CD1c-positive myeloid dendritic cell (primary cell): ENCODE results near the gene GET3.
"Not testable (repeated sequence)": the region's sequence is repeated elsewhere in the genome, so short reads cannot be mapped to it uniquely, and the experiment has no call there.

Experiments used
- DNase-seq: peaks from one replicate; pipeline ENCODE4 v3.0.0-alpha.2; 2016; ENCODE audit errors: extremely low spot score

GET3 gene

DNA sequence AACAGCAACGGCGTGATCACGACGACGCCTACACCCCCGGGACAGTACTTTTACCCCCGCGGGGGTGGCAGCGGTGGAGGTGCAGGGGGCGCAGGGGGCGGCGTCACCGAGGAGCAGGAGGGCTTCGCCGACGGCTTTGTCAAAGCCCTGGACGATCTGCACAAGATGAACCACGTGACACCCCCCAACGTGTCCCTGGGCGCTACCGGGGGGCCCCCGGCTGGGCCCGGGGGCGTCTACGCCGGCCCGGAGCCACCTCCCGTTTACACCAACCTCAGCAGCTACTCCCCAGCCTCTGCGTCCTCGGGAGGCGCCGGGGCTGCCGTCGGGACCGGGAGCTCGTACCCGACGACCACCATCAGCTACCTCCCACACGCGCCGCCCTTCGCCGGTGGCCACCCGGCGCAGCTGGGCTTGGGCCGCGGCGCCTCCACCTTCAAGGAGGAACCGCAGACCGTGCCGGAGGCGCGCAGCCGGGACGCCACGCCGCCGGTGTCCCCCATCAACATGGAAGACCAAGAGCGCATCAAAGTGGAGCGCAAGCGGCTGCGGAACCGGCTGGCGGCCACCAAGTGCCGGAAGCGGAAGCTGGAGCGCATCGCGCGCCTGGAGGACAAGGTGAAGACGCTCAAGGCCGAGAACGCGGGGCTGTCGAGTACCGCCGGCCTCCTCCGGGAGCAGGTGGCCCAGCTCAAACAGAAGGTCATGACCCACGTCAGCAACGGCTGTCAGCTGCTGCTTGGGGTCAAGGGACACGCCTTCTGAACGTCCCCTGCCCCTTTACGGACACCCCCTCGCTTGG is 55.0 kb downstream of the GET3 start:
- peak; percentile 83 for DNase-seq

- DNase-seq: no peak
Observed at GRCh38 chr19:12792853-12793289, 55.6 kb downstream of the GET3 start.

- DNase-seq: peak; percentile 97
Observed at GRCh38 chr19:12793290-12794195, 56.2 kb downstream of the GET3 start.

DNA sequence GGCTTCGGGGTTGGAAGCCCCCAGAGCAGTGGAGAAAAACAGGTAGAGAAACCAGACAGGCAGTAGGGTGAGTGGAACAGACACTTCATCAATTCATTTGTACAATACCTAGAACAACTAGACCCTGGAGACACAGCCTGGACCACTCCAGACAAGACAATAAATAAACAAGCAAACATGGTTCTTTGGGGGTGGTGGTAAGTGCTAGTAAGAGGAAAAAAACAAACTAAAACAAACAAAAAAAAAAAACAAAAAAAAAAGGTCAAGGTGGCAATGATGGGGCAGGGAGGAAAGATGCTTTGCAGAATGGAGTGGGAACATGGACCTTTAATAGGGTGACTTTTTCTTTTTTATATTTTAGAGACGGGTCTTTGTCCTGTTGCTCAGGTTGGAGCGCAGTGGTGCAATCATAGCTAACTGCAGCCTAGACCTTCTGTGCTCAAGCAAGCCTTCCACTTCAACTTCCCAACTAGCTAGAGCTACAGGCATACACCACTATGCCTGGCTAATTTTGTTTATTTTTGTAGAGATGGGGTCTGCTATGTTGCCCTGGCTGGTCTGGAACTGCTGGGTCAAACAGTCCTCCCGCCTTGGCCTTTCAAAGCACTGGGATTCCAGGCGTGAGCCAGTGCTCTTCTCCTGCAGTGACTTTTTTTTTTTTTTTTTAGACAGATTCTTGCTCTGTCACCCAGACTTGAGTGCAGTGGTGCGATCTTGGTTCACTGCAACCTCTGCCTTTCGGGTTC is 57.1 kb downstream of the GET3 start:
- DNase-seq: peak; percentile 37

DNA sequence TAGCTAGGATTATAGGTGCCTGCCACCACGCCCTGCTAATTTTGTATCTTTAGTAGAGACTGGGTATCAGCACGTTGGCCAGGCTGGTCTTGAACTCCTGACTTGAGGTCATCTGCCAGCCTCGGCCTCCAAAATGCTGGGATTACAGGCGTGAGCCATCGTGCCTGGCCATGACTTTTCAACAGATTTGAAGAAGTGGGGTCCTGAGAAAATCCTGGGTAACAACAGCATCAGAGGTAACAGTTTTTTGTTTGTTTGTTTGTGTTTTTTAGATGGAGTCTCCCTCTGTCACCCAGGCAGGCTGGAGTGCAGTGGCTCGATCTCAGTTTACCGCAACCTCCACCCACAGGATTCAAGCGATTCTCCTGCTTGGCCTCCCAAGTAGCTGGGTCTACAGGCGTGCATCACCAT is 57.7 kb downstream of the GET3 start:
- no peak for DNase-seq

GRCh38 chr19:12796146-12797071 is 59.1 kb downstream of the GET3 start:
- DNase-seq: peak; percentile 89

- DNase-seq: no peak
Observed at GRCh38 chr19:12797141-12797587, 59.9 kb downstream of the GET3 start.

GRCh38 chr19:12797607-12798006 is 60.3 kb downstream of the GET3 start:
- not testable (repeated sequence) for DNase-seq
